HG02938 (cell line): ENCODE results near the gene ALG13.
"Not testable (repeated sequence)": the region's sequence is repeated elsewhere in the genome, so short reads cannot be mapped to it uniquely, and the experiment has no call there.

Experiments
- ATAC-seq: cut with Tn5 transposase; IDR thresholded peaks from one replicate; pipeline ENCODE4 v1.9.1; 2021; ENCODE audit warnings: mild to moderate bottlenecking, moderate library complexity; ENCODE audit not compliant: unreplicated experiment

ALG13 gene

GRCh38 chrX:111680988-111681779 is at the start of gene ALG13:
TSS of gene ALG13 (plus strand) at chrX:111681170. CDS start at chrX:111681219, 49 bp downstream.
- peak; percentile 97 for ATAC-seq

DNA sequence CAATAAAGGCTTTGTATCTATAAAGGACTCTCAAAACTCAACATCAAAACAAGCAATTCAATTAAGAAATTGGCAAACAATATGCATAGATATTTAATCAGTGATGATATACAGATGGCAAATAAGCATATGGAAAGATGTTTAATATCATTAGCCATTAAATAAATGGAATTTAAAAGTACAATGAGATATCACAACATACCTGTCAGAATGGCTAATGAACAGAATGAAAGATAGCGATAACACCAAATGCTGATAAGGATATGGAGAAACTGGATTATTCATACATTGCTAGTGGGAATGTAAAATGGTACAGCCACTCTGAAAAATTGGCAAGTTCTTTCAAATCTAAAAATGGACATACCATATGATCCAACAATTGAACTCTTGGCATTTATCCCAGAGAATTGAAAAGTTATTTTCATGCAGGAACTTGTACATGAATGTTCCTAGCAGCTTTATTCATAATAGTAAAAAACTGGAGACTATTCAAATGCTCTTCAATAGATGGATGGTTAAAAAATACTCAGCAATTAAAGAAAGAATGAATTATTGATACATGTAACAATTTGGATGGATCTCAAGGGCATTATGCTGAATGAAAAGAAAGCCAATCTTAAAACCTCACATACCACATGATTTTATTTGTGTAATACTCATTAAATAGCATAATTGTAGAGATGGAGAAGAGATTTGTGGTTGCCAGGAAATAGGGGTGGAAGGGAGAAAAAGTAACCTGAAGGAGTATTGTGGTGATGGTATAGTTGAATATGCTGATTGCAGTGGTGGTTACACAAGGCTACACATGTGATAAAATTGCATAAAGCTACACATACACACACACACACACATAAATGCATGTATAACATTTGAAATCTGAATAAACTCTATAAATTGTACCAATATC is 45.9 kb upstream of the ALG13 start:
- no peak for ATAC-seq

DNA sequence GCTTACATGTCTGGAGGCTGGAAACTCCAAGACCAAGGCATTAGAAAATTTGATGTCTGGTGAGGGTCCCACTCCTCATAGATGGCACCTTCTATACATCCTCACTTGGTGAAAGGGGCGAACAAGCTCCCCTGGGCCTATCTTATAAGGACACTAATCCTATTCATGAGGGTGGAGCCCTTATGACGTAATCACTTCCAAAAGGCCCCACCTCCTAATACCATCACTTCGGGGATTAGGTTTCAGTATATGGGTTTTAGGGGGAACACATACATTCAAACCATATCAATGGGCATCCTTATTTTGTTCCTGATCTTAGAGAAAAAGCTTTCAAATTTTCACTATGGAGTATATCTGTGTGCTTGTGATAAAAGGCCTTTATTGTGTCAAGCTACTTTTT is 39.0 kb upstream of the ALG13 start:
- ATAC-seq: no peak

GRCh38 chrX:111645165-111645564 is 35.8 kb upstream of the ALG13 start:
- not testable (repeated sequence) for ATAC-seq

DNA sequence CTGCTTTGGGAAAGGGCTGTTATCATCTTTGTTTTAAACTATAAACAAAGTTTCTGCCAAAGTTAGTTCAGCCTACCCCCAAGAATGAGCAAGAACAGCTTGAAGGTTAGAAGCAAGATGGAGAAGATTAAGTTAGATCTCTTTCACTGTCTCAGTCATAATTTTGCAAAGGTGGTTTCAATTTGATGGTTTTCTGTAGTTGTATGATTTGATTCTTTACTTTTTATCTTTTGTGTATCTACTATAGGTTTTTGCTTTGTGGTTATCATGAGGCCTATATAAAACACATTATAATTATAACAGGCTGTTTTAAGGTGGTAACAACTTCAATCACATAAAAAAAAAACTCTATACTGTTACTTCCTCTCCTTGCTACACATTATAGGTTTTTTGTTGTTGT is 35.4 kb upstream of the ALG13 start:
- ATAC-seq: no peak

GRCh38 chrX:111646515-111646914 is 34.5 kb upstream of the ALG13 start:
- no peak for ATAC-seq

GRCh38 chrX:111648802-111649201 is 32.2 kb upstream of the ALG13 start:
- no peak for ATAC-seq

- no peak for ATAC-seq
Observed at GRCh38 chrX:111649638-111650037, 31.3 kb upstream of the ALG13 start.

GRCh38 chrX:111650845-111651244 is 30.1 kb upstream of the ALG13 start:
- ATAC-seq: no peak

- ATAC-seq: no peak
Observed at GRCh38 chrX:111652719-111653118, 28.3 kb upstream of the ALG13 start.

DNA sequence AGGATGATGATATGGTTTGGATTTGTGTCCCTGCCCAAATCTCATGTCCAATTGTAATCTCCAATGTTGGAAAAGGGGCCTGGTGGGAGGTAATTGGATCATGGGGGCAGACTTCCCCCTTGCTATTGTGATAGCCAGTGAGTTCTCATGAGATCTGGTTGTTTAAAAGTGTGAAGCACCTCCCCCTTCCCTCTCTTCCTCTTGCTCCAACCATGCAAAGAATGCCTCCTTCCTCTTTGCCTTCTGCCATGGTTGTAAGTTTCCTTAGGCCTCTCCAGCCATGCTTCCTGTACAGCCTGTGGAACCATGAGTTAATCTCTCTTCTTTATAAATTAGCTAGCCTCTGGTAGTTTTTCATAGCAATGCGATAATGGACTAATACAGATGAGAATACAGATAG is 19.7 kb upstream of the ALG13 start:
- ATAC-seq: no peak

DNA sequence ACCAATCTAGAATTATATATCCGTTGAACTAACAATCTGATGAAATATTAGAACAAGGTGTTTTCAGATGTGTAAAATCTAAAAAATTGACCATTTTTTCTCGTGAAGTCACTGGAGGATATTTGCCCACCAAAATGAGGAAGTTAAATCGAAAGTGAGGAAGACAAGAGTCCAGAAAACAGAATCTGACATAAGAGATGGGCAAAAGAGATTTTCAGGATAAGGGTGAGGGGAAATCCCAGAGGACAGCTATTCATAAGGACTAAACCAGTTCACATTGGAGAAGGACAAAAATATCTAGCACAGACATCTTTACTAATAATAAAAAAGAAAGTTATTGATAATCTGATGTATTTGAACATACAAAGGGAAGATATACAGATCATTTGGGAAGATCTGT is 18.7 kb upstream of the ALG13 start:
- no peak for ATAC-seq

DNA sequence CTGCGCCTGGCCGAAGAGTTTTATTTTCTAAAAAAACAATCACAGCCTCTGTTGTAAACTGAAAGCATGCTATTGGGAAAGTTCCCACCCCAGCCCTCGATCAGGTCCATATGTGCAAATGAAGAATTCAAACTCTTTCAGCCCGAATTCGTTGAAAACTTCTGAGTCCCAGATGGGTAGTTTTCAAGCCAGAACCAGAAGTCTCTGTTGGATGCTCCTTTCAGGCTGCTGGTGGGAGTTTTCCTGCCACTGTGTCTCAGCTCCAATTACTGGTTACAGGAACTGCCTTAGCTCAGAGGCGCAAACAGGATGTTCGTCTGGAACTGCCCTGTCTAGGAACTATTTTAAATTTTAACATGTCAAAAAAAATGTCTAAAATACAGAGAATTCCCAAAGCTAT is 9.3 kb upstream of the ALG13 start:
- no peak for ATAC-seq

DNA sequence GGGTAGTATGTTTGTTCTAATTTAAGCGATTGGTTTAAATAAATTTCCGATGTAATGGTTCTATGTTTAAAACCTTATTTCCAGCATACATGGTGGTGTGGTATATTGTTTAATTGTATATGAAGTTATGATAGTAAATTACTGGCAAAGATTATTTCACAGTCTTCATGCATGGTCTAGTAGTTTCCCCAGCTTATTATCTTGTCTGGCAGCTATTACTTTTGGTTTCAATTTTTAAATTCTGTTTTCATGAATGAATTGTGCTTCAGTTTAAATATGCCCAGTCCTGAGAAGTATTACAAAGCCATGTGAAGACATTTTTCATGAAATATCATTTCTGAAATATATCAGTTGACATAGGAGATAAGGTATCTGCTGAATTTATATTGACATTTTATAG is 6.3 kb downstream of the ALG13 start:
- no peak for ATAC-seq

- ATAC-seq: no peak
Observed at GRCh38 chrX:111695297-111695880, 14.4 kb downstream of the ALG13 start.

- ATAC-seq: no peak
Observed at GRCh38 chrX:111719426-111720210, 38.6 kb downstream of the ALG13 start.

- no peak for ATAC-seq
Observed at GRCh38 chrX:111728096-111728495, 47.1 kb downstream of the ALG13 start.

- ATAC-seq: no peak
Observed at GRCh38 chrX:111731351-111731750, 50.4 kb downstream of the ALG13 start.

GRCh38 chrX:111736571-111736970 is 55.6 kb downstream of the ALG13 start:
- ATAC-seq: no peak

GRCh38 chrX:111742018-111742417 is 61.0 kb downstream of the ALG13 start:
- no peak for ATAC-seq

GRCh38 chrX:111743316-111743715 is 62.3 kb downstream of the ALG13 start:
- ATAC-seq: no peak
